Measurements from ENCODE around the gene ANO8. TPM values are rescaled to one million over a fixed set of nuclear protein-coding genes. Genes with fewer than 3 reads are reported as not detected.

ANO8 gene
- total RNA-seq, 1 donor from 2014 or later, result 20.0 TPM

DNA sequence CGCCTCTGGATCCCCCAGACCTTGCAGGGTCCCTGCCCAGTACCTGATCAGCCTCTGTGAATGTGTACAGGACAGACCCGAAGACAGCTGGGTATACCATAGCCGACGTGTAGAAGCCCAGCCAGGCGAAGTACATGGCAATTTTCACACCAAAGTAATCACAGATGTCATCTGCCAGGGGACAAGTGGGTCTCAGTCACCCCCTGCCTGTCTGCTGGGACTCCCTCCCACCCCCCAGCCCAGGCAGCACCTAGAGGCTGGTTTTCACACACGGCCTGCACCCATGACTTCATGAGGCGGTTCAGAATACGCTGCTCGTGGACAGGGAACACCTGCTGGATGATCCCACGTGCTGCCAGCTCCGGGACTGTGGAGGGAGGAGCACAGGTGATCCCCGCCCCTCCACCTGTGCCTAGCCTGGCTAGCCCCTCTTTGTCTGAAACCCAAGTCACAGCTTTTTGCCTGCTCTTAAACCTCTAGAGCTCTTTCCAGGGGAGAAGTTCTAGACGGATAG, 3.6 kb downstream of the ANO8 start:
- no peak for FAIRE-seq
- DNase-seq (ENCODE audit: low spot score in 2 of 2), result no peak

DNA sequence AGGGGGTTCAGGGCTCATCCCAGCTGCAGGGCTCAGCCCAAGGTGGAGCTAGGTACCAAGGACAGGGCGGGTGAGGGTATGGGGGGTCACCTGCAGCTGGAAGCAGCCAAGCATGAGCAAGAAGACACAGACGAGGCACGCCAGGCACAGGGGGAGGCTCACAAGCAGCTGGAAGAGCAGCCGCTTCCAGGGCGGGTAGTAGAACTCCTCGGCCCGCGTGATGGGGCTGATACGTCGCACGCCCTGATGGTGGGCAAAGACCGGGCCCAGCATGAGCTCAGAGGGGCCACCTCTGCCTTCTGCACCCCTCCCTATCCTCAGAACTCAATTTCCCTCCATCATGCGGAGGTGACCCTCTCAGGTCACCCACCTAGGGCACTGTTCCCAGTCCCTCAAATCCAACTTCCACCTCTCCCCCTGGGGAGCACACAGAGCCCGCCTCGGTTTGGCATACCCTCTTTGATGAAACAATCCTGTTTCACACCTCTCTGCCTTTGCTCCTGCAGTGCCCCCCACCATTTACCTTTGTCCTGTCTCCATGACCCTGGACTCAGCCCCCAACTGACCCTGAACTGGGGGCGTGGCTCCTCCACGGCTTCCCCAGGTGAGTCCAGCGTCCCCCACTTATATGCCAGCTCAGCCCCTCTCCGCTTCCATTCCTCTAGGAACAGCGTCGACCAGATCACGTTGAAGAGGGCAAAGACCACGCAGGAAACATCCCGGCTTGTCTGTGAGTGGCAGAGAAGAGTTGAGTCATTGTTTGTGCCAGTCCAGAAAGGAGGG, 4.2 kb downstream of the ANO8 start:
- FAIRE-seq (no peak), DNase-seq (ENCODE audit: low spot score in 2 of 2) (no peak)

DNA sequence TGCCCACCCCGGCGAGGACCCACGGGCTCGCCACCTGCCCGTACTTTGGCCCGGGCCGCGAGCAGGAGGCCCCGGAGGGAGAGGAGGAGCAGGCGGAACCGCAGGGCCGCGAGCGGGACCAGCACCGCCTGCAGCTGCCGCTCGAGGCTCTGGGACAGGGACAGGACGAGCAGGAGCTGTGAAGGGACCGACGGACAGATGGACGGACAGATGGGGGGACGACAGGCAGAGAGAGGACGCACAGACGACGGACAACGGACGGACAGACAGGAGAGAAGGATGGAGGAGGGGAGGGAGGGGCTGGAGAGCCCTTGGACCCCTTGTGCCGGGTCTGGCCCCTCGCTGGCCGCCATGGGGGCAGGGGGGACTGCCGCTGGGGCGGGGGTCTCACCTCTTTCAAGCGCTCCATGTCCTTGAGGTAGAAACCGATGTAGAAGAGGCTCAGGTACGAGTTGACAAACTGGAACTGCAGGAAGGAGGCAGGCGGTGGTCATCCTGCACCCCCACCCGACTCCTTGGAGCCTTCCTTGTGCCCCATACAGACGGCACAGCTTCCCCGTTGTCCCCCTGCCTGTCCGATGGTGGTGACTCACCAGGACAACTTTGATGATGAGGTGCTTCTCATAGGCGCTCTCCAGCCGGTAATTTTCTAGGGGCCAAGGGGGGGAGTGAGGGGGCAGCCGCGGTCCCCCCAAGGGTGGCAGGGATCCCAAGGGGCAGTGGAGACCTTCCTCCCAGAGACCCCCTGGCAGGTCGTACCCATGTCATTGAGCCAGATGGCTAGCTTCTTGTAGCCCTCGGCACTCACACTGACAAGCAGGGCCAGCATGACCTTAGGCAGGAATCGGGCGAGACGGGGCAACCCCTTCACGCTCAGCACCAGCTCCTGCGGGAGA, 5.0 kb downstream of the ANO8 start:
- FAIRE-seq (no peak), DNase-seq (ENCODE audit: low spot score in 2 of 2) (peak in 1 of 2 donors; percentile 37)

DNA sequence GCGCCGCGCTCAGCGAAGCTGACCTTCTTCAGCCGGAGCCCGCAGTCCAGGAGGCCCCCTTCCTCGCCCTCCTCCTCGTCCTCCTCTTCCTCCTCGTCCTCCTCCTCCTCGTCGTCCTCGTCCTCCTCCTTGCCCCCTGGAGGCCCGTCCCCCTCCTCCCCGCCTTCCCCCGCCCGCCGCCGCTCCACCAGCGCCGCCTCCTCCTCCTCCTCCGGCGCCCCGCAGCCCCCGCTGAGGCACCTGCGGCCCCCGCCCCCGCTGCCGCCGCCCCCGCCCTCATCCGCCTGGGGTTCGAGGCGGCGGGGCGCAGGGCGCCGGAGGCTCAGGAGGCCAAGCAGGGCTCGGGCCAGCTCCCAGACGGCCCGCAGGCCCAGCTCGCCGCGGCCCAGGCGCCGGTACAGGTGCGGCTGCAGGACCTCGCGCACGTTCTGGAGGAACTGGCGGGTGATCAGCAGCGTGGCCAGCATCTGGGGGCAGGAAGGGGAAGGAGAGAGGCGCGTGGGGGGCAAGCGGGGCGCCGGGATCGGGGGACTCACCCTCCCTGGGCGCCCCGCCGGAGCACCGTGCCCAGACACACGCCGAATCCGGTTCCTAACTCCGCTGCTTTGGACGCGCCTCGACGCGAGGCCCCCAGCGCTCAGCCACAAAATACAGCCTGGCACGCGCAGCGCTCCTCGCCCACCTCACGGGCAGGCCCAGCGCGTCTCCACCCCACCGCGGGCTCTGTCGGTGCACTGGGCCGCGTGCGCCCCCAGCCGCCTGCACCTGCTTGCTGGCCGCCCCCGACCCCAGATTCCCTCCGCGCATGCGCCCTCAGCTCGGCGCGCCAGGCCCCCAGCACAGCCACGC, 5.9 kb downstream of the ANO8 start:
- FAIRE-seq (no peak), DNase-seq (ENCODE audit: low spot score in 2 of 2) (peak in 1 of 2 donors; percentile 43)

DNA sequence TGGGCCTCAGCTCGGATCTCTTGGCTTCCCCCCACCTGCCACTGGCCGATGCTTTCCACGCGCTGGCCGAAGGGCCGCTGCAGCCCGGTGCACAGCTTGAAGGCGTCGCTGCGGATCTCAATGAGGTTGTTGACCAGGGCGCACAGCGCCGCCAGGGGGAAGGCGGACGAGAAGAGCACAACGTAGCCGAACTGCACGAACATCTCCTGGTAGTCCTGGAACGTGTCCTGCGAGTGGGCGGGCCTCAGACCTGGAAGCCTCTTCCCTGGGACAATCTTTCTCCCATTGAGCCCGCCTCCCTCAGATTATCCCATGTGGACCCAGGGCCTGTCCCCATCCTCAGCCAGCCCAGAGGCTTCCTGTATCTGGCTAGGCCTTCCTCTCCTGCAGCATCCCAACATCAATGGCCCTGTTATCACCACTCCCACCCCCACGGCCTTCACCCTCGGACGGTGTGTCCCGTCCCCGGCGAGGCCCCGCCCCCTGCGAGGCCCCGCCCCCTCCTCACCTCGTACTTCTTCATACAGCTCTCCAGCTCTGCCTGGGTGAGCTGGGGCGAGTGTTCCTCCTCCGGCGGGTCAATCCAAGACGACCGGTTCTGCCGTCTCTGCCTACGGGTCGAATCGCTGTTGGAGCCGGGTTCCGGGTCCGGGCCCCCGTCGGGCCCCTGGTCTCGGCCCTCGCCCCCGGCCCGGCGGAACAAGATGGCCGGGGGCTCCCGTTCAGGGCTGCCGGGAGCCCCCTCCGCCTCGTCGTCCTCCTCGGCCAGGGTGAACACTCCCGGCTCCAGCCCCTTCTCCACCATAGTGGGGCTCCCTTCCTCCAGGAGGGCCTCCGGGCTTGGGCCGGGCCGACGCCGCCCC, 6.8 kb downstream of the ANO8 start:
- DNase-seq (ENCODE audit: low spot score in 2 of 2) (peak; percentile 54 to 63), FAIRE-seq (no peak)

DNA sequence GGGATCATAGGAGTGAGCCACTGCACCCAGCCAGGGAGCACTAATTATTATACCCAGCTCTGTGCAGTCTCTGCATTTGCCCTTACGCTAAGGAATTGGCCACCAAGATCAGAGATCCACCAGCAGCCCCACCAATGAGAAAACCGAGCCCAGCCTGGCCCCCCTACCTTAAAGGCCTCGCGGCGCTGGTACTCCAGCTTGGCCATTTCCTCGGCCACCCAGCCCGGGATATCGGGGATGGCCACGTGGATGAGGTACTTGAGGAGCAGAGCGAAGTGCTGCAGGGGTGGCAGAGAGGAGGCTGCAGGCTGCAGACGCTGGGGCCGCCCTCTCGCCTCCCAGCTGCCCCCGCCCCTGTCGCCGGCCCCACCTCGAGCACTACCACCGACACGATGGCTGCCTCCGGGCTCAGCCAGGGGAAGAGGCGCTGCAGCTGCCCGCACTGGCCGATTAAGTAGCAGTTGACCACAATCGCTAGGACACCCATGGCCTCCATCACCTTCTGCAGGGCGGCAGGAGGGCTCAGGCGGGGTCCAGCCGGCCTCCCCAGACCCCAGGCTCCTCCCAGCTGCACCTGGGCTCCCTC, 7.5 kb downstream of the ANO8 start:
- no peak for FAIRE-seq

DNA sequence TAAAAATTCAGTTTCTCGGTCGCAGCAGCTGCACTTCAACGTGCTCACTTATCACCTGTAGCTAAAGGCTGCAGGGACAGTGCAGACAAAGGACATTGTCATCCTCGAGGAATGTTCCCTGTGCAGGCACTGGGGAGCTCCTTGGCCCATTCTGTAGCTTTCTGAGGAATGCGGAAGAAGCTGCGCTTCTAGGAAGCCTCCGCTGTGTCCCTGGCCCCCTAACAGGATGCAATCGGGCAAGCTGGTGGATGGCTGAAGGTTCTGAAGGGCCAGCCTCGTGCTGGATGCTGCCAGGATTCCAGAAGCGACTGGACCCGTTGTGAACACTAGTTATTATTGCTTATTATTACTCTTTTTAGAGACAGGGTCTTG, 8.1 kb downstream of the ANO8 start:
- DNase-seq (ENCODE audit: low spot score in 2 of 2) (peak in 1 of 2 donors; percentile 47), FAIRE-seq (no peak)

More for the DNA sequence above, 7.5 kb downstream of the ANO8 start:
- no peak for DNase-seq (ENCODE audit: low spot score in 2 of 2)

DNA sequence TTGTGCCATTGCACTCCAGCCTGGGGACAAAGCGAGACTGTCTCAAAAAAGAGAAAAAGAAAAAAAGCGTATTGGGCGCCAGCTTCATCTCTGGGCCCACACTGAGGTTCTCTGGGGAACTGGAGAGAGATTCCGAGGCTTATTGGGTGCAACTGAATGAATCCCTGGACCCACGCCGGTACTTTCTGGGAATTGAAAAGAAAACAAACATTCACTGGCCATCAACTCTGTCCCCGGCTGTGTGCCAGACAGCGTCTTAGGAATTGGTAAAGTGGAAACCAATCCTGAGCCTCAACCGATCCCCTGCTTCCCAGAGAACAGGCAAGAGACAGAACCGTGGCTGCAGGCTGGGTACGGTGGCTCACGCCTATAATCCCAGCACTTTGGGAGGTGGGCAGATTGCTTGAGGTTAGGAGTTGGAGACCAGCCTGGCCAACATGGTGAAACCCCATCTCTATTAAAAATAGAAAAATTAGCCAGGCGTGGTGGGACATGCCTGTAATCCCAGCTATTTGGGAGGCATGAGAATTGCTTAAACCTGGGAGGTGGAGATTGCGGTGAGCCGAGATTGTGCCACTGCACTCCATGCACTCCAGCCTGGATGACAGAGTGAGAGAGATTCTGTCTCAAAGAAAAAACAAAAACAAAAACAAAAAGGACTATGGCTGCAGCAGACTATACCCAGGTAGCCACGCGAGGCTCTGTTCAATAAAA, 8.6 kb downstream of the ANO8 start:
- FAIRE-seq, result no peak
- peak; percentile 72 to 74 for DNase-seq (ENCODE audit: low spot score in 2 of 2)

DNA sequence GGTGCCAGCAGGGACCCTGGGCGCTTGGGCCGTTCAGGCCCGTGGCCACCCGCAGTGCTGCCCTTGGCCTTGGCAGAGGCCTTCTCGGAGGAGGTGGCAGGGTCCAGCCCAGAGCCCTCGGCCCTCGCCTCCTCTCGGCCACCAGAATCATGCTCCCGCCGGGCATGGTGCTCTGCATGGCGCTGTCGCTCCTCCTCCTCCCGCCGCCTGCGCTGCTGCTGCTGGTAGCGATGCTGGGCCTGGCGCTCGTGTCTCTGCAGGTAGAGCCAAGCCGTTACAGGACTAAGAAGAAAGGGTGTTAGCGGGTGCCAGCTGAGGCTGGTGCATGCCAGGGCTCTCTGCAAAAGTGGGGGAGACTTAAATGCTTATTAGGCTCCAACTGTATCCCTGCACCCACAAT, 9.5 kb downstream of the ANO8 start:
- no peak for DNase-seq (ENCODE audit: low spot score in 2 of 2)
- no peak for FAIRE-seq

DNA sequence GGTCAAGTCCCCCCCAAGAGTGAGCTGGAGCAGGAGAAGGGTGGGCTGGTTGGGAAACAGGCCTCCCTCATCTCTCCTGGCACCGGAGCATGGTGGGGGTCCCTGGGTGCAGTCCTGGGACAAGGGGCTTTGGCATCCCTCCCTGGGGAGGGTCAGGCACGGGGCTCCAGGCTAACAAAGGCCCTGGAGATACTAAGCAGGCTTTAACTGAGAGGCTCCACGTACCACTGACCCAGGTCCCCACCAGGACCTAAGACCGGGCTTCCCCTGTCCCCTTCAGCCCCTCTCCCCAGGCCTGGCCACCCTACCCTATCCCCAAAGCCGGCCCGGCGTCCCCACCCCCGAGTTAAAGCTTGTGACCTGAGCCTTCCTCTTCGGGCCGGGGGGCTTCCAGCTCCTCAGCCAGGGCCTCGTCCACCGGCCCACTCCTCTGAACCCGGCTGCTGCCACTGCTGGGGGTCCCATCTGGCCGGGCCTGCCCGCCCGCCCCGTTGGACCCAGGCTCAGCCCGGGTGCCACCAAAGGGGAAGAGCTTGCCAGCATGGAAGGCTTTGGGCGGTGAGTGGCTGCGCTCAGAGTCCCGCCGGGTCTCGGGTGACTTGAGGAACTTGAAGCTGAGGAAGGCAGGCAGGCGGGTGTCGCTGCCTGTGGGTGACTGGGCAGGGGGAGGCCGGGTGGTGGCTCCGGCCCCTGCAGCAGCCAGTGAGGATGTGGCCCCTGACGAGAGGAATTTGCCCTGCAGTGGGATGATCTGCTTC, 10.1 kb downstream of the ANO8 start:
- DNase-seq (ENCODE audit: low spot score in 2 of 2) (no peak), FAIRE-seq (no peak)

DNA sequence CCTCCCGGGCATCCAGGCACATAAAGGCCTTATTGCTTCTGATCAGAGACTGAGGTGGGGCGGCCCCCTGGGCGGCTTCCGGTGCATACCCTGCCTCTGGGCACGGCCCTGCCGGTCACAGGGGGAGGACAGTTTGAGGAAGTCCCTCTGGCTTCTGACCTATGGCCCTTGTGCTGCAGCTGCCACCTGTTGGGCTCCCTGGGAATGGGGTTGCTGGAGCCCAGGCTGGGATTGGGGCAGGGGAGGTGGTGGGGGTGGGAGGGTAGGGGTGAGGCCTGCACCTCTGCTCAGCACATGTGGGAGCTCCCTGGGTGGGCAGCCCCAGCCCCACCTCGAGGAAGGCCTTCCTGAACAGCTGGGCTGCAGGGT, 10.7 kb downstream of the ANO8 start:
- DNase-seq (ENCODE audit: low spot score in 2 of 2), result peak in 1 of 2 donors; percentile 46
- FAIRE-seq, result no peak

DNA sequence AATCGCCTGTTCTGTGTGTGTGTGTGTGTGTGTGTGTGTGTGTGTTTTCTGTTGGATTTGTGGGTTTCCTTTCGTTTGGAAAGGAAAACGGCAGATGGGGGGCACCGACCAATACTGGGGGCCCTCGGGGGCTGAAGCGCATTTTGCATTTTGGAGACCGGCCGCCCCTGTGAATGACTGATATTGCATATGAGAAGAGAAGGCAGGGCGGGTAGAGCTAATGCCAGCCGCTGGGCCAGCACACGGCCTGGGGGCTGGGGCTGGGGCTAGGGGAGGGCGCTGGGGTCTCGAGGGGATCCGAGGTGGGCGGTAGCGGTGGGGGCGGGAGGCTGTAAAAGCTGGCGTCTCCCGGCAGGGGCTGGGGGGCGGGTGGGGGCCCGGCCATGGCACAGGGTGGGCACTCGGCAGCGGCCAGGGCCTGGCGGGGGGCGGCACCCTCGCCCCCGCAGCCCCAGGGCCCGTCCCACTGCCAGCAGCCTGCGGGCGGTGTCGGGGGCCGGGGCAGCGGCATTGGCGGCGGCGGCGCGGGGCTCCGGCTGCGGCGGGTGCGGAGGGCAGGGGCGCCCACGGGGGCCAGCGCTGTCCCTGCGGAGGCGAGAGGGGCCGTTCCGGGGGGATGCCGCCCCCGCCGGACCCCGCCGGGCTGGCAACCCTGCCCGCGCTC, 11.2 kb downstream of the ANO8 start:
- no peak for DNase-seq (ENCODE audit: low spot score in 2 of 2)
- no peak for FAIRE-seq

DNA sequence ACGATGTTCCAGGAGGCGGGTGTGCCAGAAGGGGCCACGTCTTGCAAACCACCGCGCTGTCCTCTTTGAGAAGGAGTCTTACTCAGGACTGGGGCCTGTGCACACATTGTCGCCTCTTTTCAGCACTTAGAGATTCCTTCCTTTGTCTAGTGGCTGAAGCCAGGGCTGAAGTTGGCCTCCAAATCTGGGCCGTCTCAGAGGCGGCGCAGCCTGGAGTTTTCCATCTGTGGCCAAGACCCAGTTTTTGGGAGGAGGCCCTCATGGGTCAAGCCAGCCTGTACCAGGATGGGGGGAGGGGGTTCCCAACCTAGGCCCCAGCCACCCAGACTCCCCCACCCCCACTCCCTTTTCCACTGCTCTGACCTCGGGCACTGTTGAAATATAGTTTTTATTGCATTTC, 11.8 kb downstream of the ANO8 start:
- DNase-seq (ENCODE audit: low spot score in 2 of 2), result peak in 1 of 2 donors; percentile 58
- FAIRE-seq, result no peak

DNA sequence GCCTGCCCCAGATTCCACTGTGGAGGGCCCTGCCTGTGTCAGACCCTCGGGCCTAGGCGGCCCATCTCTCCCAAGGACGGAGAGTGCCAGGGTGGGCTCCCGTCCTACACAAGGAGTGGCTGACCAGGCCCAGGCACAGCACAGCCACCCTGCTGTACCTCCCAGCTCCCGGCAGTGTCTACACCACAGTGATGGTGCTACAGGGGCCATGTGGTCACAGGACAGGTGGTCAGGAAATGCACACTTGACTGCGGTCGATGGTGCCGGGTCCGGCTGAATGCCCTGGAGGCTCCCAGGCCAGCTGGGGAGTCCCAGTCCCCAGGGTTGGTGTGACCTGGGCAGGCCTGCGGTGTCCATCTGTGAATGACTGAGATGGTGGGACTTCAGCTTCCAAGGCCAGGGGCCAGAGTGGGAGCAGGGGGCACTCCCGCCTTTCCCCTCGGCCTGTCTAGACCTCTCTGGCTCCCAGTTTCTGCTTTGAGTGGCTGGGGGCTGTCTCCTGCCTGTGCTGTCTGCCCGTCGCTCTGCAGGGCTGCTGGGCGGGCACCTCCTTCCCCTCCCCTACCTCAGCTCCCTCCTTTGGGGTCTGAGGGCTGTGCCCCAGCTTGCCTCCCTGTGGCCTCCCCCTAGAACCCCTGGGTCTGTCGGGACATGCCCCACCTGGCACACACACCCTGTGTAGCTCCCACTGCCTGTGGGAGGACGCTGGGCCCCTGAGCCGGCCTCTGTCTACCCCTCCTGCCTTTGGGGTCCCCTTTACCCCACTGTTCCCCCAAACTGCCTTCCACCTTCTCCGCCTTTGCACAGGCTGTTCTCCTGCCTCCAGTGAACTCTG, 12.8 kb downstream of the ANO8 start:
- DNase-seq (ENCODE audit: low spot score in 2 of 2) (no peak), FAIRE-seq (no peak)

DNA sequence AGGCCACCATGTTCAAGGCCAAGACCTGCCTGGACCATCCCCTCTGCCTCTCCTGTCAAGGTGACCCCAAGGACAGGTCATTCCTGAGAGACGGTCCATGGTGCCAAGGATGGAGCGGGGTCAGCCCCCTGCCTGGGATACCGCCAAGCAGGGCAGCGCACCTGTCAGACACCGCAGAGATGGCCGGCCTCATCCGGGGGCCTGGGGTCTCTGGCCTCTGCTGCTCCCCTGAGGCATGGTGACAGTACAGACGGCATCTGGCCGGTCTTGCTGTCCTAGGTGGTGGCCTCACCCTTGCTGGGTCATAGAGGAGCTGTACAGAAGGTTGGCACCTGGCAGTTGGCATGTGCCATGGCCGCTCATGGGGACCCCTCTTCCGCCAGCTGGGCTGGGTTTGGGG, 14.2 kb downstream of the ANO8 start:
- no peak for FAIRE-seq

DNA sequence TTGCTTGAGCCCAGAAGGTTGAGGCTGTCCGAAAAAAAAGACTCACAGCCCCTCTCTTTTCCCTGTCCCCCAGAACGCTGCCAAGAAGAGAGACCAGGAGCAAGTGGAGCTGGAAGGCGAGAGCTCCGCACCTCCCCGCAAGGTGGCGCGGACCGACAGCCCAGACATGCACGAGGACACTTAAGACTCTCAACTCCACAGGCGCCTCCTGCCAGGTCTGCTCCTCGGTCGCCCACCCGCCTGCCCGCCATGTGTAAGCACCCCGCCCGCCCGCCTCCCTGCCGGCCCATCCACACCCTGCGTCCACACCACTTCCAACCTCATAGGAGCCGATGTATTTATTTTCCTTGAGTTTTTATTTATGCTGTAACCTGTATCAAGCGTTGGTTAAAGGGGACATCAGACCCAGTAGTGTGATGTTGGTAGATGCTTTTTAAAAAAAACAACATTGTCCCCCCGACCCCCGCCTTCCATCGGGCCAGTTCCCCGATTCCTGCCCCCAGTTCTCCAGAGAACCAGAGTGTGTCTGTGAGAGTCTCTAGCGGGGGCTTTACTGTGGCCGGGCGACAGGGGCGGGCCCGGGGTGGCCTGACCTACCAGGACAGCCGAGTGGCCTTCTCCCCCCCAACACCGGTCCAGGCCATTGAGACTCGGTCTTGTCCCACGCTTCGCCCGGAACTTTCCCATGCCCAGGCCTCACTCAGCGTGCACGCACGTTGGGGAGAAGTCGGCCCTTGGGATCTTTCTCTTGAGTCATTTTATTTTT, 15.0 kb downstream of the ANO8 start:
- no peak for FAIRE-seq
- no peak for DNase-seq (ENCODE audit: low spot score in 2 of 2)

More for the DNA sequence above, 14.2 kb downstream of the ANO8 start:
- DNase-seq (ENCODE audit: low spot score in 2 of 2), result no peak
